Osteoblast (primary cell): ENCODE results near the gene NSMCE1. TPM values are rescaled to one million over a fixed set of nuclear protein-coding genes. Genes with fewer than 3 reads are reported as not detected.

Experiments
- DNase-seq: peaks from one replicate; pipeline ENCODE4 v3.0.0; 2011; ENCODE audit warnings: low spot score, mixed read lengths; ENCODE audit not compliant: insufficient read length; ENCODE audit errors: missing footprints
- H2AFZ ChIP-seq: 2 replicates; pipeline ENCODE4 v1.6.0; 2011; ENCODE audit warnings: mild to moderate bottlenecking, low read length
- H3K27ac ChIP-seq: 2 replicates; pipeline ENCODE4 v1.5.1; 2011; ENCODE audit warnings: mild to moderate bottlenecking, low read depth, low read length, moderate library complexity
- H3K27me3 ChIP-seq: 2 replicates; pipeline ENCODE4 v1.6.0; 2012; ENCODE audit warnings: mild to moderate bottlenecking, control low read depth, inconsistent platforms, low read length, moderate library complexity; ENCODE audit not compliant: insufficient read depth
- H3K36me3 ChIP-seq: 2 replicates; pipeline ENCODE4 v1.5.1; 2011; ENCODE audit warnings: mild to moderate bottlenecking, low read length, control low read depth, moderate library complexity; ENCODE audit not compliant: insufficient read depth
- H3K4me1 ChIP-seq: 2 replicates; pipeline ENCODE4 v1.5.1; 2011; ENCODE audit warnings: mild to moderate bottlenecking, low read length, control low read depth, moderate library complexity; ENCODE audit not compliant: insufficient read depth
- H3K4me2 ChIP-seq: 2 replicates; pipeline ENCODE4 v1.6.0; 2011; ENCODE audit warnings: mild to moderate bottlenecking, low read length; ENCODE audit not compliant: insufficient read depth
- H3K4me3 ChIP-seq: fragments of 200-600 bp; sonication (generic); 3 replicates; pipeline ENCODE4 v1.5.1; 2012; ENCODE audit warnings: mild to moderate bottlenecking, low read length, inconsistent platforms; ENCODE audit not compliant: insufficient read depth
- H3K79me2 ChIP-seq: 2 replicates; pipeline ENCODE4 v1.6.0; 2012; ENCODE audit warnings: mild to moderate bottlenecking, low read length, control low read depth, inconsistent platforms; ENCODE audit not compliant: insufficient read depth
- H3K9me3 ChIP-seq: 2 replicates; pipeline ENCODE4 v1.5.1; 2011; ENCODE audit warnings: low read depth, low read length, control low read depth
- H4K20me1 ChIP-seq: 2 replicates; pipeline ENCODE4 v1.6.0; 2012; ENCODE audit warnings: mild to moderate bottlenecking, low read length, control low read depth; ENCODE audit not compliant: insufficient read depth
- total RNA-seq: library from RNA; depleted of rRNA; stranded (reverse); fragments of >200 nt; gene quantifications from 2 replicates; pipeline ENCODE4 v1.2.3, GENCODE V29; 2012
- TF ChIP-seq, protein P1 (sequence below): IDR thresholded peaks from 2 replicates; pipeline ENCODE4 v1.5.1; 2011; ENCODE audit warnings: mild to moderate bottlenecking, low read depth, low read length, moderate library complexity; ENCODE audit errors: extremely low read depth

NSMCE1 gene
- total RNA-seq, 1 donor: 57.9 TPM

DNA sequence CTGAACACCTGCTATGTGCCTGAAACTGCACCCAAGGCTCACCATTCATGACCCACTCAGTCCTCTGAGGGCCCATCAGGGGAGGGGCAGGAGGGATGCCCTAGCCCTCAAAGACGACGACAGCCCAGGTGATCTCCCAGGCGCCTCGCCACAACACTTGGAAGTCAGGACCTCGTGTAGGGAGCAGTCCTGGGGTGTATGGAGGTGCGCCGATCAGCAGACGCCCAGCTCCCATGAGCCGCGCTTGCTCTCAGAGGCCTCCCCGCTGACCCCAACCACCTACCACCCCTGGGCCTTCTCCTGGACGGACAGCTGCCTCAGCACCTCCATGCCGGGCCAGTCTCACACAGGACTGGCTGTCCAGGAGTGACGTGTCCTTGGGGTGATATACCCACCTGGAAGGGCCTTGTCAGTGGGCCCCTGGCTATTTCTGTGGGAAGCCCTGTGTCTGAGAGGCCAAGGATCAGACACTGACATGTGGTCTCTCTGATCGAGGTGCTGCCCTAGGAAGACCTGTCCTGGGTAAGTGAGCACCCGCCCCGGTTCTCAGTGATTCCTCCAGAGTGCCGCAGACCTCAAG lies 38.6 kb downstream of the NSMCE1 start:
- TF ChIP-seq, protein P1, sequence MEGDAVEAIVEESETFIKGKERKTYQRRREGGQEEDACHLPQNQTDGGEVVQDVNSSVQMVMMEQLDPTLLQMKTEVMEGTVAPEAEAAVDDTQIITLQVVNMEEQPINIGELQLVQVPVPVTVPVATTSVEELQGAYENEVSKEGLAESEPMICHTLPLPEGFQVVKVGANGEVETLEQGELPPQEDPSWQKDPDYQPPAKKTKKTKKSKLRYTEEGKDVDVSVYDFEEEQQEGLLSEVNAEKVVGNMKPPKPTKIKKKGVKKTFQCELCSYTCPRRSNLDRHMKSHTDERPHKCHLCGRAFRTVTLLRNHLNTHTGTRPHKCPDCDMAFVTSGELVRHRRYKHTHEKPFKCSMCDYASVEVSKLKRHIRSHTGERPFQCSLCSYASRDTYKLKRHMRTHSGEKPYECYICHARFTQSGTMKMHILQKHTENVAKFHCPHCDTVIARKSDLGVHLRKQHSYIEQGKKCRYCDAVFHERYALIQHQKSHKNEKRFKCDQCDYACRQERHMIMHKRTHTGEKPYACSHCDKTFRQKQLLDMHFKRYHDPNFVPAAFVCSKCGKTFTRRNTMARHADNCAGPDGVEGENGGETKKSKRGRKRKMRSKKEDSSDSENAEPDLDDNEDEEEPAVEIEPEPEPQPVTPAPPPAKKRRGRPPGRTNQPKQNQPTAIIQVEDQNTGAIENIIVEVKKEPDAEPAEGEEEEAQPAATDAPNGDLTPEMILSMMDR: no peak
- H3K79me2 ChIP-seq: no peaks in the 10 kb centered on the region

DNA sequence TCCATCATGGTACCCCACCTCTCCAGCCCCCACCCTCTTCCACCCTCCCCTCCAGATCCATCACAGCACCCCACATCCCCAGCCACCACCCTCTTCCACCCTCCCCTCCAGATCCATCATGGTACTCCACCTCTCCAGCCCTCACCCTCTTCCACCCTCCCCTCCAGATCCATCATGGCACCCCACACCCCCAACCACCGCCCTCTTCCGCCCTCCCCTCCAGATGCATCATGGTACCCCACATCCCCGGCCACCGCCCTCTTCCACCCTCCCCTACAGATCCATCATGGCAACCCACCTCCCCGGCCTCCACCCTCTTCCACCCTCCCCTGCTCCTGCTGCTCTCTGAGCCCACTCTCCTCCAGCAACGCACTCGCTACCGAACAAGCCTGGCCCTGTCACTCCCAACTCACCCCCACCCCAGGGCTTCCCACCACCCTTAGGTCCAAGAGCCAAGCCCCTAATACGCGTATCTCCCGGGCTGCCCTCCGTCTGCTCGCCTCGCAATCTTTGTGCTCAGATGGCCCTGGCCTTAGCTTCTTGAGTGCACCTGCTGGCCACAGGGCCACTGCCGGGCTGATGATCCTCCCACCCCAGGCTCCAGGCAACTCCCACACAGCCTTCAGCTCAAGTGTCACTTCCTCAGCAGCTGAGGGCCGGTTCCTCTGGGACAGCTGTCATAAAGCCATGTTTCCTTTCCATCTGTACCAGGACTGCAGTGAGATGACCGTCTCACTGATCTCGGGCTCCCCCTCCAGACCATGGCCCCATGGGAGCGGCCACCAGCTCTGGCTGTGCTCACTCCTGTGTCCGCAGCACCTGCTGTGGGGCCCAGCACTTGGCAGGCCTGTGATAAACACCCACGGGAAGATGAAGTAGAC lies 39.7 kb downstream of the NSMCE1 start:
- Histone ChIP-seq H3K4me2 (no peak overlapping the region), H3K36me3 (peaks cover 31% of the 10 kb centered on the region), H4K20me1 (no peaks in the 10 kb centered on the region), H3K79me2 (no peaks in the 10 kb centered on the region), H3K4me3 (no peak overlapping the region), H3K27me3 (no peaks in the 10 kb centered on the region), H3K27ac (no peak overlapping the region), H3K4me1 (no peaks in the 10 kb centered on the region), H3K9me3 (no peaks in the 10 kb centered on the region), H2AFZ (no peak overlapping the region)
- DNase-seq: peak; percentile 64
- TF ChIP-seq, protein P1: no peak

More for the DNA sequence above, 38.6 kb downstream of the NSMCE1 start:
- Histone ChIP-seq H3K4me3 (no peak overlapping the region), H3K4me1 (peaks cover 3% of the 10 kb centered on the region), H2AFZ (no peak overlapping the region), H3K27me3 (no peaks in the 10 kb centered on the region), H3K36me3 (peaks cover 34% of the 10 kb centered on the region), H3K27ac (no peak overlapping the region), H4K20me1 (no peaks in the 10 kb centered on the region), H3K4me2 (no peak overlapping the region), H3K9me3 (no peaks in the 10 kb centered on the region)
- DNase-seq: no peak

GRCh38 chr16:27228045-27228444 lies 40.5 kb downstream of the NSMCE1 start:
- no peaks in the 10 kb centered on the region for H4K20me1 ChIP-seq
- H3K79me2 ChIP-seq: no peaks in the 10 kb centered on the region
- no peaks in the 10 kb centered on the region for H3K27me3 ChIP-seq
- peaks cover under 1% of the 10 kb centered on the region for H3K4me1 ChIP-seq
- H2AFZ ChIP-seq: no peak overlapping the region
- no peak overlapping the region for H3K4me3 ChIP-seq
- H3K36me3 ChIP-seq: peaks cover 24% of the 10 kb centered on the region
- H3K27ac ChIP-seq: no peak overlapping the region
- H3K4me2 ChIP-seq: no peak overlapping the region
- DNase-seq: no peak
- TF ChIP-seq, protein P1: no peak
- no peaks in the 10 kb centered on the region for H3K9me3 ChIP-seq
